Activated naive CD4-positive, alpha-beta T cell treated with anti-CD3 and anti-CD28 coated beads, Interleukin-2, amount 50 U/mL, for 16 hours (primary cell): Measurements from ENCODE around the gene IMPG2.

ENCODE experiments used
- DNase-seq: peaks from one replicate; pipeline ENCODE4 v3.0.0-alpha.2; 2020

Gene IMPG2

DNA sequence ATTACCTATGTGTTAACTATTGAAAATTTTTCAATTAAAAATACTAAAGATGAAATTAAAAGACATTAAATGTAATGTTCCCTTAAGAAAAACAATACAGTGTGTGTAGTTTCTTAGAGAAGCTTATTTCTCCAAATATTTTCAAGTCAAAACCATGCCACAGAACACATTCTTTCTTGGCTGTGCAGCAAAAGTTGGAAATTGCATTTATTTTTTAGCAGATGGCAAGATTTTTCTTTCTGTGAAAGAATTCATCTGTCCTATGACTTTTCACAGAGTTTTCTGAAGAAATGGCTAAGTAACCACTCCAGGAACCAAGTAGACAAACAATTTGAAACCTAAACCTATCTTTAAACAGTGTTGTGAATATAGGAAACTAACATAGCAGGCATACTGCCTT, 47.2 kb downstream of the IMPG2 start:
- no peak for DNase-seq

DNA sequence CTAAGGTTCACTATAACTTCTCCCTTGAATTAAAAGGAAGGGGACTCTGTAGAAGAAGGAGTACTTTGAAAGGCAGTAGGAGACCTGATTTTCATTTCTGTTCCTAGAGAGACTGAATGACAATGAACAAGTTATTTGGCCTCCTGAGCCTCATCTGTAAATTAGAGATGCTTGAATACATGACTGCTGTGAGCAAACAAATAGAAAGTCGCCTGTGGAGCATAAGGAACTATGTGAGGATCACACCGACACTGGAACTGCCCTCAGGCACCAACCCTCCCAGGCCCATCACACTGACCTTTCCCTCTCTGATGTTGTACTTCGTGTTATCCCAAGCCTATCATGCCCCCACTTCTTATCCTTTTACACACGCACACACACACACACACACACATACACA, 48.6 kb downstream of the IMPG2 start:
- DNase-seq: no peak

DNA sequence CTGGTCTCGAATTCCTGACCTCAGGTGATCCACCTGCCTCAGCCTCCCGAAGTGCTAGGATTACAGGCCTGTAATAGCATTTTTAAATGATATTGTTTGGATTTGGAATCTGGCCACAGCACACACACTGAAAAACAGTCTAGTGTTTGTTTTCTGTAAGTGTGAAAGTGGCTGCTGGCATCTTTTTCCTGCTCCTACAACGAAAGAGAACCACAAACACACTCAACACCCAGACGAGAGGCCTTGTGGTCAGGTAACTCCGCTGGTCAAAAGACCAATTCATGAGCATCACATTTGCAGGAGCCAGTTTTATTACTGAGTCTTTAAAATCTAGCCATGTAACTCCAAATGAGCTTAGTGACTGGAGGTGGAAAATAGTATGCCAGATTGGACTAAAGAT, 50.2 kb downstream of the IMPG2 start:
- DNase-seq: no peak

DNA sequence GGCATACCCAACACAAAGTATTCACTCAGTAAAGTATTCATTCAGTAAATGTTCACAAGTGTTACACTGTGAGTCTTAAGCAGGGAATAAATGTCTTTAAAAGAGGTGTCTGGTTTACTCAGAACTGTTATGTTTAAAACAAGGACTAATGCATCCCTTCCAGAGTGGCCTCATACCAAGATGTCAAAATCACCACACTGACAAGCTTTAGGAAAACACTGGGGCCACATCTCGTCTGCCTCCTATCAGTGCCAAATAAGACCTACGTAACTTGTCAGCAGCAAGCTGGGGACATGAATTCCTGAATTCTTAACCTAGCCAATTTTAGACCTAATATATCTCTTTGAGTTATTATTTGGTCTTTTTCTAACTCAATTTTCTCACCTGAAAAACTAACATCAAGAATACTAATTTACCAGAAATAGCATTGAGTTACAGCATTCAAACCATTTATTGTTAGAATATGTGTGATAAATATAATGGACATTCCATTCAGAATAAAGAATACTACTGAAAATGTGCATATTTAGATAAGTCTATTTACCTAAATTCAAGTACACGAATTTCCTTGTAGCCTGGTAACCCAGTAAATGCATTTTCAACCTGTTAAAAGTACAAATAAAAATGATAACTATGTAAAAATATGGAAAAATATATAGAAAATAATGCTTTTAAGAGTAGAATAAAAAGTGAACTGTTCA, 51.3 kb downstream of the IMPG2 start:
- DNase-seq: no peak

DNA sequence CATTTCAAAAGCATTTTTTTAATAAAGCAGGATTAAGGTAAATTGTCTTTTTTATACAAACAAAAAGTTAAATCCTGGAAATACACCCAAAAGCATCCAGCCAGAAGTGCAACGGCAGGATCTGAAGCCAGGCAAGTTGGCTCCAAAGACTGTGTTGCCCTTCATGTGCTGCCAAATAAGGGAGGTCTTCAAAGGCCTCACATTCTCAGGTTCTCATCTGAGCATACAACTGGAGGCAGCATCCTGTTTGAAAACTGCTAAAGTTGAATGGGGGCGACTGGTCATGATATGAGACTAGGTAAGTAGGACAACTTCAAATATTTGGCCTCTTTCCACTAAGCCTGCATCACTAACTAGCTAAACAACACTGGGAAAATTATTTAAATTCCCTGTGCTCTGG, 52.2 kb downstream of the IMPG2 start:
- DNase-seq: no peak

DNA sequence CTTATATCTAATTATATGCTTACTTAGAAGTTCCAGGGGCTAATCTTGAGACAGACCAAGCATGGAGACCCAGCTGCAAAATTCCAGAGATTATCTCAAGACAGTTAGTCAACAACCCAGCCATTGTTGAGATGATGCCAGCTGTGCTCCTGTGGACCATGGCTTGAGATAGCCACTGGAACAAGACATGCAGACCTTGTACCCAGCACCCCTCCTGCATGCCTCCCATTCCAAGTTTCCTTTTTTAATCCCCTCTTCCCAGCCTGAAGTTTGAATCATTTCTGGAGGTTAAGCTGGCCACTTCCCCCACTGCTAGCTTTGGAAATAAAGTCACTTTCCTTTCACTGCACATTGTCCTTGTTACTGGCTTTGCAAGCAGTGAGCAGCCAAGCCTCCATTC, 53.8 kb downstream of the IMPG2 start:
- no peak for DNase-seq

DNA sequence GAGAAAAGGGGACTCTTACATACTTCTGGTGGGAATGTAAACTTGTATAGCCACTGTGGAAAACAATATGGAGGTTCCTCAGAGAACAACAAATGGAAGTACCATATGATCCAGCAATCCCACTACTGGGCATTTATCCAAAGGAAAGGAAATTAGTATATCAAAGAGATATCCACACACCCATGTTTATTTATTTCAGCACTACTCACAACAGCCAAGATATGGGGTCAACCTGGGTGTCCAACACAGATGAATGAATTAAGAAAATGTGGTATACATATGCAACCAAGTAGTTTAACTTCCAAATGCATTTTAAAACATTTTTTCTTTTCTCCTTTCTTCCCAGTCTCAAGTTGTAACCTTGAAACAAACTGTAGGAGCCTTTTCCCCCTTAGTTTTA, 54.3 kb downstream of the IMPG2 start:
- DNase-seq: no peak

DNA sequence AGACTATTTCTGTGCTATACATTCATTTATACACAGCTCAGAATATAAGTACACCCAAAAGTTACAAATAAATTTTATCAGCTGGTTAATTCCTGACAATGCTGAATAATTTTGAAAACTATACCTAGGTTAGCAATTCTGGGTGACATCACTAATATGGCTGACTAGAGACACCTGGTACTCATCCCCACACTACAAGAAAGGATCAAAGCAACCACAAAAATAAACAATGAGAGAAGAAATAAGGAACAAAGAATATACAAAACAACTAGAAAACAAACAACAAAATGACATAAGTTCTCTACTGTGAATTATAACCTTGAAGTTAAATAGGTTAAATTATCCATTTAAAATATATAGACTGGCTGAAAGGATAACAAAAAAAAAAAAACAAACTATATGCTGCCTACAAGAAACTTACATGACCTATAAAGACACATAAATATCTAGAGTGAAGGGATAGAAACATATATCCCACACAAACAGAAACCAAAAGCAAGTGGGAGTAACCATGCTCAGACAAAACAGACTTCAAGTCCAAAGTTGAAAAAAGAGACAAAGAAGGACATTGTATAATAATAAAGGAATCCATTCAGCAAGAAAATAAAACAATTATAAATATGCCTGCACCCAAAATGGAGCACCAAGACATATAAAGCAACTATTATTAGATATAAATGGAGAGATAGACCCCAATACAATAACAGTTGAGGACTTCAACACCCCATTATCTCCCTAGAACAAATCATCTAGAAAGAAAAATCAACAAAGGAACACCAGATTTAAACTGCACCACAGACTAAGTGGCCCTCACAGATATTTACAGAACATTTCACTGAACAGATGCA, 57.8 kb downstream of the IMPG2 start:
- no peak for DNase-seq

DNA sequence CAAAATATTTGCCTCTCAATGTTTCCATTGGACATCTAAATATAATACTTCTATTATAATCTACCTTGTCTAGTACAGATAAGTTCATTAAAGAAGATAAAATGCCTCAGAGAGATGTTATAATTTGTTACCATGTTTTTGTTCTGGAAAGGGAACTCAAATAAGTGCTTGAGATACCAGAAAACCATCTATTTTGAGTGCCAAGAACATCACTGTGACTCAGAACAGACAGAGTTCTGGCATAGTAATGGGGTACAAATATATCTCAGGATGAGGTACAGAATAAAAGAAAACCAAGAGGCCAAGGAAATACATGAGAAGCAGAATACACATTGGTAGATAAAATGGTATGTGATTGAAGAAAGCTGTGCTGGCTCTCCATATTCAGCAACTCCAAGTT, 58.9 kb downstream of the IMPG2 start:
- DNase-seq: no peak

DNA sequence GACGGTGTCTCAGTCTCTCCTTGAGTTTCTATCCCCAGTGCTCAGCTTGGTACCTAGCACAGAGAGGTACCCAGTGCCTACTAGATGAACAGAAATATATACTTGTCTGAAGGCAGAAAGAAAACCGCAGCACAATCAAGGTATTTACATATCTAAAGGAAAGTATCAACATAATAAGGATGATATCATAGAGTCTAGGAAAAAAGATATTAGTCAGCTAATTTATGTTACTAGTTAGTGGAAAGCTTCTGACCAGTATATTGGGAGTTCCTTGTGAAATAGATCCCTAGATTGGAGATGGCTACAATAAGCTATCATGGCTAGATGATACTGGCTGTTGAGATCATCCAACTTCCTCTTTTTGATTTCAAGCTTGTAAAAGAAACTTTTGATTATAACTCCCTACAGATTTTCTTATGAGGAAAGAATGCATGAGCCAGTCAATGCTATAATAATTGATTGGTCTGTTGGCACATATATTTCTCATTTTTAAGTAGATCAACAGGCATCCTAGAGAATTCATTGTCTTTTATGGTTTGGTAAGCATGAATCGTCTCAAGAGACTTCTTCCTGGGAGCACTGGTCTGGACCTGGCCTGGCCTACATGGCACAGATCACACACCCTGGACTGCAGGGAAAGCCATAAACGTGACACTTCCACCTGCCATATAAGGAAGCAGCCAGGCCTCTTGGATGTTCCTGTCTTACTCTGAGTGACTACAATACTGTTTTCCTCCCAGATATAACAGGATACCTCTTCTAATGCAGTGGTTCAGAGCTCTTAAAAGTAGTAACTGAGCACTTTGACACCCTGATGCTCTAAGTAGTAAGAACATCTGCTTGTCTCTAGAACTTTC, 60.7 kb downstream of the IMPG2 start:
- no peak for DNase-seq

DNA sequence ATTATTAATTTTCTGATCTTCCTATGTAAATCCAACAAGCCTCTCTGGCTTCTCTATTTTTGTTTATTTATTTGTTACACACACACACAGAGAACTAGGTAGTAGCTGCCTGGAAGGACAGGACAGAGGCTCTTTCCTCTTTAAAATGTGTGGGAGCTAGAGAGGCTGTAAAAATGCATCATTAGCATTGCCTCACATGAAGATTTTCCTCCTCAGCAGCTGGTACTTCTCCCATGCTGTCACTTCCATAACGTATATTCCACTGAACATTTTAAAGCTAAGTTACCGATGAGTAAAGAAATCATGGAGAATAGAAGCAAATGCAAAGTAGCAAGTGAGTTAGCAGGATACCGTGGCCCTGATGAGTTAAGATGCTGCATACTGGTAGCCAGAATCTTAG, 63.9 kb downstream of the IMPG2 start:
- DNase-seq: no peak

DNA sequence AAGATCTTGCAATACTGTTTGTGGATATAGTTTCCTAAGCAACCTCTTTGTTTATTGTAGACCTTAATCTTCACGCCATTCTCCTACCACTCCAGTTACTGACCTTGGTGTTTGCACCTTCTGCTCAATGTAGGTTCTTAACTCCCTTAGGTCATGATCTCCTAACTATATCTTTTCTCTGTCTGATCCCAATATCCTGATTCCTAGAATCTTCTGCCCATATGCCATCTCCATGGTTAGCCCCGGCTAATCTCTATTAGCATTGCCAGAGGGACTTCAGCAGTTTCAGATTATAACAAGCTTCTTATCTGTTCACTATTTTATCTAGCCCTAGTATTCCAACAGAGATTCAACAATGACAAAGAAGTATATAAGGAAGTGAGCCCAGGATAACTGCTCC, 64.9 kb downstream of the IMPG2 start:
- no peak for DNase-seq

DNA sequence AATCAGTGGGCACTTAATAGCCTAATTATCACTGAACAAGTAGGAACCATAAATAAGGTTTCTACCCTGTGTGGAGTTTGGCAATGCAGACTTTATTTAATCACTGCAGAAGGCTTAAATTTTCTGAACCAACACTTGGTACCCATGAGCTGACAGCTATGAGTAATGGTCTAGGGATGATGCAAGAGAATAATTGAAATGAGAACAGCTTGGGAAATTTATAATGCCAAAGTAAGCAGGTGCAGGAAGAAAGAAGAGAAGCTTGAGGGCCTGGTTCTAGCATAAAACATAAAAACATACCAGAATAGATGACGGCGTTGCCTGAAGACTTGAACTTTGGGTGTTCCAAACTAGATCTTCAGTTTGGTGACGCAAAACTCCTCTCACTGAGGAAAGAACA, 67.0 kb downstream of the IMPG2 start:
- no peak for DNase-seq

DNA sequence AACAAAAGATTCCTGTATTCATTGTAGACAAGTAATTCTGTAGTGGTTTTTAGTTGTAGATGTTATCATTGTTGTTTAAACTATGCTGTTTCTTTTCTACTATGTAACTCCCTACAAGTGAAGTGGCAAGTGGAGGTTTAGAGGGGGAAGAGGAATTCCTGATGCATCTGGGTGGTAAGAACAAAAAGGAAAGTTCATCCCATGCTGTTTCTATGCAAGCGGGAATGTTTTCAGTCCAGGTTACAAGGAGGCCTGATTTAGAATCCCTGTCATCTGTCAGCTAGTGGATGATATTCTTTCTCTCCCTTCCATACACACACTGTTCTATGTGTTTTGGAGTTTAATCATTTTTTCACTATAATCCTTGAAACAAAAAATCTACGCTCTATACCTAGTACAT, 67.4 kb downstream of the IMPG2 start:
- DNase-seq: no peak

DNA sequence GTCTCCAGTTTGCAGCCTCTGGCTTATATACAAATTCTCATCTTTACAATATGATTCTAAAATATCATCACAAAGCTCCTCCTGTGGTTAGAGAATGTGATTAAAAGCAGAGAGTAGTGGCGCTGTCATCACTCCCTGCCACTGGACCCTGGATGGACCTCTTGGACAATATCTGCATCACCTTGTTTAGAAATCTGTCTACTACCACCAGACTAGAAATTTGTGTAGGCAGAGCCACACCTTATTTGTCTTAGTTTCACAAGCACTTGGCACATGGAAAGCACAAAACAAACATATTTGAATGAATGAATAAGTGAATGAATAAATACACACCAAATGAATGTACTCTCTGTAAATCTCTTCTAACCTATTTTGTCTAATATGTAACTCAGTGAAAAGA, 68.1 kb downstream of the IMPG2 start:
- DNase-seq: no peak

DNA sequence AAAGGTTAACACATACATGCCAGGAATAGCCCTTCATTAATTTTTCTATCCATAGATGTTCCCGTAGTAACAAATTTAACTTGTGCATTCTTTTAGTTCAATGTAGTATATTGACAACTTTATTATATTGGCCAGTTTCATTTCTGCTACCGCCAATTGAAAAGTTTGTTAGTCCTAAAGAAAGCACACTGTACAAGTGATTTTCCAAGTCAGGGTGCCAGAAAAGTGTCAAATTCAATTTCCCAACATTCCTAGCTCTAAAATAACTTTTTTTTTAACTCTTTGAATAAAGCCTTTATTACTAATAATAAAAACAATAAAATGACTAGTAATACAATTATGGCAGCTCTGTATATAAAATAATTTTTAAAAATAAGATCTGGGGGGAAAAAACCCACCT, 68.9 kb downstream of the IMPG2 start:
- no peak for DNase-seq

DNA sequence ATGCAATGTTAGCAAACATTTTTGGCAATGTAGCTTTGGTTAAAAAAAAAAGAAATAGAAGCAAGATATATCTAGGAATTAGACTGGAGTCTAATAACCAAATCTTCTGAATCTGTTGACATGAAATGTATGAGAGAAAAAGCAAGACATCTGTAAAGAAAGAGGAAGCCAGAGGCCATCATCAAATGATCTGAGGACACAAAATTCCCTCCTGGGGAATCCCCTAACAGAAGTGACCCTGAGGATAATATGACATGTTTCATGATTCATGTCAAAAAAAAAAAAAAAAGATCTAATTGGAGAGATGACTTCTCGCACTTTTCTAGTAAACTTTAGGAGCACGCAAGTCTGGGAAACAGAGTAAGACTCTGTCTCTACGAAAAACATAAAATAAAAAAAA, 70.9 kb downstream of the IMPG2 start:
- no peak for DNase-seq

DNA sequence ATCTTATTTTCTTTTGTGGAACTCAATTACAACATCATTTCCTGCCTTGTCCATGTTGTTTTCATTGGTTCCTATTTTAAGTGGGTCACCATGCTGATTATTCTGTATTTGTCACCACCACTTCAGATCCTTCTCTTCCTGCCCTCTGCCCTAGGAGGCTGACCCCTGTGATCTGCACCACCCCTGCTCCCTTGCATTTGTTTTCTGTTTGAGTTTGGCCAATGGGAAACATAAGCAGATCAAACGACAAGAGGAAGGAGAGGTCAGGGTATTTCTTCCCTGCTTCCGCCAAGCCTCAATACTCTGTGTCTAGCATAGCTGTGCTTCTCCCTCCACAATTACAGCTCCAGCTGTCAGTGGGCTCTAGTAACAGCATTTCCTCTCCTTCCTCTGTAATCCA, 71.6 kb downstream of the IMPG2 start:
- no peak for DNase-seq

DNA sequence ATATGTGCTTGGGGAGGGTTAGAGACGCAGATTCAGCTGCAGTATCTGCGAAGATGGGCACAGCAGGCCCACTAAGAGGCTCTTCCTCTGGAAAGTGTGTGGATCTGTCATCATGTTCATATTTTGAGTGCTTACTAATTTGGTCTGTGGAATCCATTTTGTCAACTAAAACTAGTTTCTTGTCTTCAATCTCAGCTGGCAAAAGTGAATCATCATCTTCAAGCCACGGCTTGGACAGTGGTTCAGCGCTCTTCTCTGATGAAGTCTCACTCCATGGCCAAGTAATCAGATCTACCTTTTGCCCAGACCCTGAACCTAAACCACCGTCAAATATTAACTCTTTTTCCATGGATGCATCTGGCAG, 76.2 kb downstream of the IMPG2 start:
- DNase-seq: no peak

DNA sequence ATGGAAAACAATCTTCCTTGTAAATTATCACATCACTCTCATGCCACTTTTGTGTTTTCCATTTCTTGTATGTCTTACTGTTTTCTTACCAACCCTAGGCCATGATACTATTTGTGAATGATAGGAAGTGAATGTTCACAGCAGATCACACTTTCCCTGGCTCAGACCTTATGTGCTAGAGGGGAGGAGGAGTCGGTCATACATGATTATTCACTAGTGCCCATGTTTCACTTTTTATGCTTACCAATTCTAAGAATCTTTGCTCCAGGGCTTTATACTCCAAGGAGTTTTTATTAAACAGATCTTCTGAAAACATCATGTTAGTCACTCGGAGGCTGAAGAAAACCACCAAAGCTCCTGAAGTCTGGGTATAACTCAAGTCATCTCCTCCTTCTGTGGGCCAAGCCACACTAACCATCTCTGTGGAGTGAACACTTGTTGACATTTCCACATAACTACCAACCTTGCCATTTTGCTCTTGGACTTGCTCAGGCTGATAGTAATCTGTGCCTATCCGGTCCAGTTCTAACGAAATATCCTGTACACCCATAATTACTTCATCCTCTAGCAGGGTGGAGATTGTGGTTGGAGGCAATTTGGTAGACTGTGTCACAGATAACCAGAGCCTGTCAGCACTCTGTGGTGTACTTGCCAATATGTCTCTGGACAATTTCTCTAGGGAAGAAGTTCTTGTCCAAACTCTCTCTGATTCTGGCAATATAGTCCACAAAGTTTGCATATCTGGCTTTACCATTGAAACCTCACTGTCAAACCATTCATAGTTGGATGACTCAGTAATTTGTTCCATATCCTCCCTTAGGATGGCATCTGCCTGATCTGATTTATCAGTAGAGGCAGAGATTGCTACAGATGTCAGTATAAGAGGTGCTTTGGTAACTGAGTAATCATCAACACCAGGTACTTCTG, 76.8 kb downstream of the IMPG2 start:
- DNase-seq: no peak

DNA sequence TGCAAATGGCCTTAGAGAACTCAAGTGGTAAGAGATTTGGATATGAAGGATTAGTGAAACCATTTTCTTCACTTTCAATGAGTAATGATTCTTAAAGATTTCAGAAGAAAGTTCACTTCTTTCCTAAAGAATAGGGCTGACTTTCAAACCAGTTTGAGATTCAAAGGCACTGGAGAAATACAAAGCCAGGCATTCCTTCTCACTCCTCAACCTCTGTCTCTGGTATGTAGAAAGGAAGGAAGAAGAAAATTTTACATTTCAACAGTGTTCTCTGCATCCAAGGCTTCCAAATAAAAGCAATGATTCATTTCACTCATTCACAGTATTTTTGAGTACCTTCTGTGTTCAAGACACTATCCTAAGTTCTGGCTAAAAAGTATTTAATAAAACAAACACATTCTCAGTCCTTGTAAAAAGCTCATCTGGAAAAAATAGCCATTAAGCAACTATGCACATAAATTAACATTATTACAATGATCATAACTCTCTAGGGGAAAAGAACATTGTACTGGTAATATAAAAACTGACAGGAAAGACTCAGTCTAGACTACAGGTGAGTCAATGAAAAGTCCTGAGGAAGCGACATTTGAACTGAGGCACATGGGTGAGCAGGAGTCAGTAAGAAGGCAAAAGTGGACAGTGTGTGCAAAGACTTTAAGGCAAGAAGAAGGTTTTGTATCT, 79.5 kb downstream of the IMPG2 start:
- DNase-seq: no peak

DNA sequence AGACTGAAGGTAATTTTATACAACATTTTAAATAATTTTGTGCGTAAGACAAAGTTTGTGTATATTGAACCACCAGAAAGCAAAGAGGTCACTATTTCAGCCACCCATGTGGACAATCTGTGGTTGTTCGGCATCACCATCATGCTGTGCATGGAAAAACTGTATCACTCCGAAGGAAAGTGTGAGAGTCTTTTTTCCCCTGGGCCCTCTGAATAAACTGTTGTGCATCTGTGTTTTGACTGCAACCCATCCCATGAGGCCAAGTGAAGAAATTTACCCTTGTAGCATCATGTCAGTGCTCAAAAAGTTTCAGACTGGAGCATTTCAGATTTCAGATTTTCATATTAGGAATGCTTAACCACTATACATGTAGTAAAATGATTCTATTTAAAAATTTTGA, 85.3 kb downstream of the IMPG2 start:
- DNase-seq: no peak
